Omental fat pad (tissue), 4 donors: ENCODE measurements around the gene DIP2B. TPM values are rescaled to one million over a fixed set of nuclear protein-coding genes. Genes with fewer than 3 reads are reported as not detected.
"Not testable (repeated sequence)": the region's sequence is repeated elsewhere in the genome, so short reads cannot be mapped to it uniquely, and the experiment has no call there.

Experiments used
- ATAC-seq: fragments of 150-250 bp; one replicate; pipeline ENCODE4 v1.9.1; 2016; ENCODE audit warnings: mild to moderate bottlenecking, moderate library complexity; ENCODE audit not compliant: low FRiP score
- DNase-seq: peaks from one replicate; pipeline ENCODE4 v3.0.0-alpha.2; 2019; ENCODE audit warnings: low spot score
- total RNA-seq, 4 donors: library from RNA; depleted of rRNA; stranded (reverse); fragments of >200 nt; gene quantifications; one replicate each; pipeline ENCODE4 v1.1.0, GENCODE V29; 2016
- TF ChIP-seq, protein P1 (sequence below), 3 donors: fragments of 450-650 bp; IDR thresholded peaks; one replicate each; pipeline ENCODE4 v1.5.1; 2016 to 2017; ENCODE audit warnings: antibody characterized with exemption in 3 of 3, mild to moderate bottlenecking in 3 of 3, moderate library complexity in 2 of 3

Gene DIP2B
- total RNA-seq, 4 donors from 2014 or later = 21.1 to 35.2 (median 24.4) TPM

DNA sequence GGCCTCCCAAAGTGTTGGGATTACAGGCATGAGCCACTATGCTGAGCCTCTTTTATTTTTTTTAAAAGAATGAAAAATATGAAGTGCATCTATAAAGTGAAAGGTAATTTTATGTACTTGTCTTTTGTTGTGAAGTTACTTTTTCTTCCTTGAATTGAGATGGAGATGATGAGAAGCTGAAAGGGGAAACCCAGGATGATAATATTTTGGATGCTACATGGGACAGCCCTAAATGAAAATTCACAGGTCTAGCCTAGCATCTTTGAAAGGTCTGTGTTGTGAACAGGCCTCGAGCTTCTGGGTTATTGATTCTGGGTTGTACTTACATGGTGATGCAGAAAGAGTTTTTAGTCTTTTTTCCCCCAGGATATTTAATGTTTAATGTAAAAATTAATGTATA, 14.6 kb downstream of the DIP2B start:
- TF ChIP-seq, protein P1, sequence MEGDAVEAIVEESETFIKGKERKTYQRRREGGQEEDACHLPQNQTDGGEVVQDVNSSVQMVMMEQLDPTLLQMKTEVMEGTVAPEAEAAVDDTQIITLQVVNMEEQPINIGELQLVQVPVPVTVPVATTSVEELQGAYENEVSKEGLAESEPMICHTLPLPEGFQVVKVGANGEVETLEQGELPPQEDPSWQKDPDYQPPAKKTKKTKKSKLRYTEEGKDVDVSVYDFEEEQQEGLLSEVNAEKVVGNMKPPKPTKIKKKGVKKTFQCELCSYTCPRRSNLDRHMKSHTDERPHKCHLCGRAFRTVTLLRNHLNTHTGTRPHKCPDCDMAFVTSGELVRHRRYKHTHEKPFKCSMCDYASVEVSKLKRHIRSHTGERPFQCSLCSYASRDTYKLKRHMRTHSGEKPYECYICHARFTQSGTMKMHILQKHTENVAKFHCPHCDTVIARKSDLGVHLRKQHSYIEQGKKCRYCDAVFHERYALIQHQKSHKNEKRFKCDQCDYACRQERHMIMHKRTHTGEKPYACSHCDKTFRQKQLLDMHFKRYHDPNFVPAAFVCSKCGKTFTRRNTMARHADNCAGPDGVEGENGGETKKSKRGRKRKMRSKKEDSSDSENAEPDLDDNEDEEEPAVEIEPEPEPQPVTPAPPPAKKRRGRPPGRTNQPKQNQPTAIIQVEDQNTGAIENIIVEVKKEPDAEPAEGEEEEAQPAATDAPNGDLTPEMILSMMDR (IDR thresholded peaks at IDR 0.05) = no peak
- DNase-seq (no peak), ATAC-seq (no peak)

DNA sequence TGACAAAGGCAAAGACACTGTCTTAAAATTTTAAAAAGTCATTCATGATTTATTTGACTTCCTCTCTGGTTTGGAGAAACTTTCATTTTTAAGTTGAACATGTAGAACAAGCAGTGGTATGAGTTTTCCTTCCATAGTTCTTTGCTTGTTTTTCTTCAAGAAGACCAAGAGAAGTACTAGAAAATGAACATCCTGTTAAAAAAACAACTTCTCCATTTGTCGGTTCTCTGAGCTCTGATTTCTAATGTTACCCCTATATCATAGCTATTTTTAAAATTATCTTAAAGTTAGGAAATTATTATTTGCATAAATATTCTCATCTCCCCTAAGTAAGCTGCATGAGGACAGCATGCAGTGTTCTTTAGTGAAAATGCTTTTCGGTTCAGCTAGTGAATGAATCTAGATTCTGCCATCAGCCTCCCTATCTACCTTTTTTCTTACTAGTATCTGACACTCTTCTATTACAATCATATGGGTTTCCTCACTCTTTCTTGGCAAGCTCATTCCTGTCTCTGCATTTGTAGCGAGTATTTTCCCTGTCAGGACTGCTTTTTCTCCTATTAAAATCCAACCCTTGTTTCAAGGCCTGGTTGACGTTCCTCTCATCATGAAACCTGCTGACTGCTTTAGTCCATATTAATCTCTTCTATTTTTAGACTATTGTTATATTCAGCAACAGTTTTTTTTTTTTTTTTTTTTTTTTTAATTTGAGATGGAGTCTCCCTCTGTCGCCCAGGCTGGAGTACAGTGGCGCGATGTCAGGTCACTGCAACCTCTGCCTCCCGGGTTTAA, 15.8 kb downstream of the DIP2B start:
- TF ChIP-seq, protein P1 (IDR thresholded peaks at IDR 0.05) = no peak
- DNase-seq (no peak), ATAC-seq (no peak)

DNA sequence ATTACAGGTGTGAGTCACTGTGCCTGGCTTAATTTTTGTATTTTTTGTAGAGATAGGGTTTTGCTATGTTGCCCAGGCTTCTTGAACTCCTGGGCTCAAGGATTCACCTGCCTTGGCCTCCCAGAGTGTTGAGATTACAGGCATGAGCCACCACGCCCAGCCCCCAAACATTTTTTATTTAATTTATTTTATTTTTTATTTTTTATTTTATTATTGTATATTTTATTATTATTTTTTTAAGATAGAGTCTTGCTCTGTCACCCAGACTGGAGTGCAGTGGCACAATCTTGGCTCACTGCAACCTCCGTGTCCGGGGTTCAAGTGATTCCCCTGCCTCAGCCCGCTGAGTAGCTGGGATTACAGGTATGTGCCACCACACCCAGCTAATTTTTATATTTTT, 17.0 kb downstream of the DIP2B start:
- not testable (repeated sequence) for DNase-seq, ATAC-seq

DNA sequence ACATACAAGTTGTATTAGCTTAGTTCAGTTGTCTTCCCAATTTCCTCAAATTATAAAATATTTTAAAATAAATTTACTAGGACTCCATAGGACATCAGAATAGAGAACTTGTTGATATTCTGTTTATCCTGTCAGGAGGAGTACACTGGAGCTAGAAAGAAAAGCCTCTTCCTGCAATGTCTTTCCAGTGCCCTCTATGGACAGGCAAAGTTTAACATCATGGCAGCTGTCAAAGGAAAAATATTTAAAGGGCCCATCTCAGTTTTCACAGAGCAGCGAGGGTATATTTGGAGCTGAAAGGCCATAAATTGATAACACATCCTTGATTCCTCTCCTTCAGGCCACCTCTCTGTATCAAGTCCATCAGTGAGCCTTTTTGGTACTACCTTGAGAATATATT, 19.0 kb downstream of the DIP2B start:
- DNase-seq (no peak), ATAC-seq (no peak)
- TF ChIP-seq, protein P1 (IDR thresholded peaks at IDR 0.05) = no peak

DNA sequence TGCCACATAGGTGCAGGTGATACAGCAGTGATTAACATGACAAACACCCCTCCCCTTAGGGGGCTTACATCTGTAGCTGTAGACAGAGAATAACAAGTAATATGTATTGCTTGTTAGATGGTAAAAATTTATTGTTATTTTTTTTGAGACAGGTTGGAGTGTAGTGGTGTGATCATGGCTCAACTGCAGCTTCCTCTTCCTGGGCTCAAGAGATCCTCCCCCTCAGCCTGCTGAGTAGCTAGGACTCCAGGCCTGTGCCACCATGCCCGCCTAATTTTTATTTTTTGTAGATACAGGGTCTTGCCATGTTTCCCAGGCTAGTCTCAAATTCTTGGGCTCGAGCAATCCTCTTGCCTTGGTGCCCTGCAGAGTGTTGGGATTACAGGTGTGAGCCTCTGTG, 19.8 kb downstream of the DIP2B start:
- TF ChIP-seq, protein P1 (IDR thresholded peaks at IDR 0.05) = no peak
- no peak for ATAC-seq
- no peak for DNase-seq

DNA sequence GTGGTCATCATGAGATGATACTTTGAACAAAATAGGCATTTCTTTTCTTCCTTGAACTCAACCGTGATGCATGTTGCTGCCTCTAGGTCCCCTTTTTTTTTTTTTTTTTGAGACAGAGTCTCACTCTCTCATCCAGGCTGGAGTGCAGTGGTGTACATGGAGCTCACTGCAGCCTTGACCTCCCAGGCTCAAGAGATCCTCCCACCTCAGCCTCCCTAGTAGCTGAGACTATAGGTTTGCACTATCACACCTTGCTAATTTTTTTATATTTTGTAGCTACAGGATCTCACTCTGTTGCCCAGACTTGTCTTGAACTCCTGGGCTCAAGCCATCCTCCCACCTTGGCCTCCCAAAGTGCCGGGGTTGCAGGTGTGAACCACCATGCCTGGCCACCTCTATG, 20.6 kb downstream of the DIP2B start:
- DNase-seq (no peak), ATAC-seq (no peak)
- TF ChIP-seq, protein P1 (IDR thresholded peaks at IDR 0.05) = no peak

DNA sequence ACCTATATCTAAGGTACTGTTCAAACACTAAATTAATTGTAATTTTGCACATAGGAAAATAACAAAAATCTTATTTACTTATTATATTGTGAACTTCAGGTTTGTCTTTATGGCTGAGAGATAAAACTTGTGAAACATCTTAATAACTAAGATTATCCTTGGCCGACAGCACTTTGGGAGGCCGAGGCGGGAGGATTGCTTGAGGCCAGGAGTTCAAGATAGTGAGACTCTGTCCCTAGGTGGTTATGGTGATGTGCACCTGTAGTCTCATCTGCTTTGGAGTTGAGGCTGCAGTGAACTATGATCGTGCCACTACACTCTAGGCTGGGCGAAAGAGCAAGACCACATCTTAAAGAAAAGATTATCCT, 22.6 kb downstream of the DIP2B start:
- ATAC-seq (no peak), DNase-seq (no peak)
- TF ChIP-seq, protein P1 (IDR thresholded peaks at IDR 0.05) = no peak
